HepG2 (cell line): ENCODE results near the gene ANKFY1. TPM values are rescaled to one million over a fixed set of nuclear protein-coding genes. Genes with fewer than 3 reads are reported as not detected.

Experiments used
- ATAC-seq: fragments of 200-7000 bp; cut with Tn5 transposase; 3 replicates; pipeline ENCODE4 v1.9.1; 2020; ENCODE audit warnings: mild to moderate bottlenecking, moderate library complexity
- BruUV-seq: library from RNA; stranded (reverse); fragments of 400-500 nt; replicated peaks from 2 replicates; lab custom pipeline; 2021; lab: Mats Ljungman, UMichigan
- CTCF ChIA-PET: fragments of 300-600 bp; formaldehyde crosslinking; extraction: SDS; loops from one replicate; lab custom pipeline; 2021; ENCODE audit warnings: low total read pairs, inconsistent platforms, low intra/inter-chr PET ratio; lab: Yijun Ruan, JAX
- POLR2A ChIA-PET: fragments of 350-600 bp; sonication (Branson Sonifier 250); formaldehyde crosslinking; loops from one replicate; lab custom pipeline; 2020; ENCODE audit warnings: antibody characterized with exemption, inconsistent platforms; lab: Yijun Ruan, JAX
- DNase-seq: peaks from one replicate; pipeline ENCODE4 v3.0.0-alpha.2; 2015; ENCODE audit warnings: low spot score
- FAIRE-seq: peaks from 3 replicates; lab custom pipeline; 2011; peaks lifted over from hg19 to GRCh38; lab: Jason Lieb, UNC
- H2AFZ ChIP-seq: one replicate; pipeline ENCODE4 v1.6.1; 2011; ENCODE audit warnings: low read length, inconsistent platforms
- H3K27ac ChIP-seq: fragments of 300-600 bp; 3 replicates; pipeline ENCODE4 v1.8.0; 2011; ENCODE audit warnings: mixed run types, mild to moderate bottlenecking, mixed read lengths, low read length, inconsistent platforms; ENCODE audit not compliant: insufficient read depth; ENCODE audit errors: extremely low read length
- H3K27me3 ChIP-seq, 2 experiments: fragments of 200-600 bp in 1 of 2; 2 replicates in 1 of 2; 3 replicates in 1 of 2; pipeline versions ENCODE4 v1.6.0 to v1.8.0; 2011; ENCODE audit warnings: low read length in 2 of 2, mild to moderate bottlenecking in 2 of 2, moderate library complexity in 2 of 2, inconsistent platforms in 1 of 2; ENCODE audit not compliant: insufficient read depth in 2 of 2, control insufficient read depth in 1 of 2
- H3K36me3 ChIP-seq, 2 experiments: fragments of 200-600 bp in 1 of 2; replicated peaks in 1 of 2; 2 replicates in 1 of 2; 3 replicates in 1 of 2; pipeline versions ENCODE4 v1.5.1 to v1.8.0; 2011; ENCODE audit warnings: low read length in 2 of 2, inconsistent platforms in 1 of 2; ENCODE audit not compliant: insufficient read depth in 2 of 2, control insufficient read depth in 1 of 2
- H3K4me1 ChIP-seq: 2 replicates; pipeline ENCODE4 v1.5.1; 2012; ENCODE audit warnings: low read length, inconsistent platforms; ENCODE audit not compliant: insufficient read depth
- H3K4me2 ChIP-seq: 2 replicates; pipeline ENCODE4 v1.6.0; 2011; ENCODE audit warnings: low read depth, low read length, inconsistent platforms
- H3K4me3 ChIP-seq, 3 experiments: fragments of 200-600 bp in 1 of 3; sonication (generic), shearing (Covaris generic) in 1 of 3; replicated peaks in 1 of 3; 2 replicates each; pipeline ENCODE4 v1.5.1; 2011 to 2016; ENCODE audit warnings: low read length in 3 of 3, inconsistent platforms in 2 of 3, low read depth in 2 of 3, mild to moderate bottlenecking in 2 of 3, control low read depth in 1 of 3, mixed read lengths in 1 of 3; ENCODE audit not compliant: insufficient read depth in 1 of 3
- H3K79me2 ChIP-seq: one replicate; pipeline ENCODE4 v1.6.1; 2011; ENCODE audit warnings: low read length, inconsistent platforms; ENCODE audit not compliant: insufficient read depth
- H3K9ac ChIP-seq: 2 replicates; pipeline ENCODE4 v1.6.0; 2011; ENCODE audit warnings: mild to moderate bottlenecking, low read depth, low read length, inconsistent platforms; ENCODE audit not compliant: insufficient read depth
- H3K9me3 ChIP-seq: 2 replicates; pipeline ENCODE4 v1.5.1; 2012; ENCODE audit warnings: mild to moderate bottlenecking, low read length
- H4K20me1 ChIP-seq: 2 replicates; pipeline ENCODE4 v1.6.0; 2011; ENCODE audit warnings: inconsistent platforms, mild to moderate bottlenecking, low read length, moderate library complexity; ENCODE audit not compliant: insufficient read depth
- AHR ChIP-seq: IDR thresholded peaks from 2 replicates; pipeline ENCODE4 v1.6.1; 2018; ENCODE audit warnings: missing genetic modification reagents, missing compliant biosample characterization
- ATF7-NPFF ChIP-seq: sonication (generic); formaldehyde crosslinking; IDR thresholded peaks from 2 replicates; pipeline ENCODE4 v1.8.1; 2023; ENCODE audit warnings: mild to moderate bottlenecking, low read depth, missing genetic modification reagents, moderate library complexity
- CREBL2 ChIP-seq: sonication (generic); formaldehyde crosslinking; IDR thresholded peaks from 2 replicates; pipeline ENCODE4 v1.8.1; 2023; ENCODE audit warnings: missing genetic modification reagents, mild to moderate bottlenecking, borderline replicate concordance
- GATAD1 ChIP-seq: IDR thresholded peaks from 2 replicates; pipeline ENCODE4 v1.6.1; 2016; ENCODE audit warnings: missing genetic modification reagents, missing compliant biosample characterization
- PAWR ChIP-seq: sonication (generic); formaldehyde crosslinking; IDR thresholded peaks from 2 replicates; pipeline ENCODE4 v1.4.0; 2020; ENCODE audit warnings: missing genetic modification reagents, mild to moderate bottlenecking, borderline replicate concordance
- PLRG1 ChIP-seq: fragments of 450-650 bp; conservative IDR thresholded peaks from 2 replicates; pipeline ENCODE4 v1.6.1; 2016
- PPARG ChIP-seq: conservative IDR thresholded peaks from 2 replicates; pipeline ENCODE4 v1.6.1; 2016; ENCODE audit warnings: missing biosample characterization, missing genetic modification reagents
- TBX2 ChIP-seq: sonication (generic); formaldehyde crosslinking; IDR thresholded peaks from 2 replicates; pipeline ENCODE4 v1.5.0; 2020; ENCODE audit warnings: missing genetic modification reagents, mild to moderate bottlenecking, borderline replicate concordance
- TRIM24 ChIP-seq: sonication (generic); formaldehyde crosslinking; IDR thresholded peaks from 2 replicates; pipeline ENCODE4 v1.8.0; 2022; ENCODE audit warnings: mild to moderate bottlenecking, missing genetic modification reagents
- ZBTB26 ChIP-seq: IDR thresholded peaks from 2 replicates; pipeline ENCODE4 v1.6.1; 2016; ENCODE audit warnings: missing compliant biosample characterization, missing genetic modification reagents, borderline replicate concordance
- ZNF331 ChIP-seq: sonication (generic); formaldehyde crosslinking; IDR thresholded peaks from 2 replicates; pipeline ENCODE4 v1.4.0; 2020; ENCODE audit warnings: missing genetic modification reagents
- ZNF383 ChIP-seq: sonication (generic); formaldehyde crosslinking; IDR thresholded peaks from 2 replicates; pipeline ENCODE4 v1.4.0; 2020; ENCODE audit warnings: missing genetic modification reagents, mild to moderate bottlenecking, borderline replicate concordance
- ZNF460 ChIP-seq: sonication (generic); formaldehyde crosslinking; IDR thresholded peaks from 2 replicates; pipeline ENCODE4 v1.5.1; 2020; ENCODE audit warnings: missing genetic modification reagents, mild to moderate bottlenecking, borderline replicate concordance
- ZNF468 ChIP-seq: sonication (generic); formaldehyde crosslinking; IDR thresholded peaks from 2 replicates; pipeline ENCODE4 v1.8.0; 2022; ENCODE audit warnings: mild to moderate bottlenecking, moderate library complexity, missing genetic modification reagents
- ZNF510 ChIP-seq: sonication (generic); formaldehyde crosslinking; IDR thresholded peaks from 2 replicates; pipeline ENCODE4 v1.4.0; 2020; ENCODE audit warnings: low read depth, mild to moderate bottlenecking, missing genetic modification reagents
- ZNF605 ChIP-seq: sonication (generic); formaldehyde crosslinking; IDR thresholded peaks from 2 replicates; pipeline ENCODE4 v1.8.0; 2022; ENCODE audit warnings: mild to moderate bottlenecking, missing genetic modification reagents
- ZNF614 ChIP-seq: IDR thresholded peaks from 2 replicates; pipeline ENCODE4 v1.6.1; 2018; ENCODE audit warnings: missing biosample characterization, missing genetic modification reagents, inconsistent platforms, borderline replicate concordance
- ZNF687 ChIP-seq: sonication (generic); formaldehyde crosslinking; IDR thresholded peaks from 2 replicates; pipeline ENCODE4 v1.5.1; 2020; ENCODE audit warnings: mild to moderate bottlenecking, missing genetic modification reagents, moderate library complexity
- ZSCAN29 ChIP-seq: sonication (generic); formaldehyde crosslinking; conservative IDR thresholded peaks from 2 replicates; pipeline ENCODE4 v1.4.0; 2020; ENCODE audit warnings: mild to moderate bottlenecking, missing genetic modification reagents
- WGBS: methylation state at CpG from one replicate; pipeline ENCODE4 v1.1.6; 2017; ENCODE audit warnings: low lambda C conversion rate; 5-methylcytosine and 5-hydroxymethylcytosine counted together
- in situ Hi-C: cut with HindIII; loops from 2 replicates; pipeline ENCODE4 v1.10.0; 2017; ENCODE audit warnings: low pct_unique_long_range_greater_than_20kb; ENCODE audit not compliant: extremely low pct_ligation_motif_present
- intact Hi-C: fragments of 100-400 bp; cut with micrococcal nuclease; formaldehyde crosslinking; loops from one replicate; pipeline ENCODE4 v1.10.0; 2022; ENCODE audit not compliant: unreplicated experiment
- polyA plus RNA-seq, 8 experiments: library from polyadenylated mRNA; depleted of rRNA in 3 of 8; stranded (reverse) in 7 of 8; unstranded in 1 of 8; fragments of >200 nt; fragmentation: Illumina TruSeq in 4 of 8; extraction: Trizol in 4 of 8; gene quantifications; 2 replicates each; pipeline versions ENCODE4 v1.2.1 to v1.2.3, GENCODE V29; 2011 to 2016; ENCODE audit warnings: low read depth in 4 of 8, missing spikeins in 1 of 8, mixed read lengths in 1 of 8; ENCODE audit not compliant: insufficient read depth in 1 of 8
- total RNA-seq, 5 experiments: library from RNA; depleted of rRNA; stranded (reverse); fragments of >200 nt; fragmentation: Illumina TruSeq; extraction: Trizol; gene quantifications; 2 replicates each; pipeline ENCODE4 v1.2.3, GENCODE V29; 2016; ENCODE audit warnings: low read depth in 1 of 5

Gene ANKFY1
- total and polyA plus RNA-seq, 2 of the 13 experiments (the other 11 are each of a cell fraction or from before 2014, with no cell fraction given), result 11.9 to 16.8 TPM

GRCh38 chr17:4185656-4186055, 78.1 kb downstream of the ANKFY1 start (continued):
- TF ChIP-seq ZSCAN29 (CRISPR knock-in tag), result no peak
- TF ChIP-seq ATF7-NPFF (CRISPR knock-in tag), result no peak
- no peak for TF ChIP-seq ZNF468 (CRISPR knock-in tag)

GRCh38 chr17:4184811-4185210, 79.0 kb downstream of the ANKFY1 start:
- H3K9ac ChIP-seq, result no peak overlapping the region
- H3K9me3 ChIP-seq, result no peaks in the 10 kb centered on the region
- CTCF ChIA-PET, result no interaction called here
- POLR2A ChIA-PET, result no interaction called here
- H3K27ac ChIP-seq, result no peak overlapping the region
- no peaks in the 10 kb centered on the region for H3K27me3 ChIP-seq
- H2AFZ ChIP-seq, result no peak overlapping the region
- BruUV-seq, result no TSS peak
- H3K4me1 ChIP-seq, result no peaks in the 10 kb centered on the region
- WGBS, result 98% methylated on average over 7 of the region's 18 CpGs
- H4K20me1 ChIP-seq, result no peaks in the 10 kb centered on the region
- peaks cover 24 to 76% of the 10 kb centered on the region in 2 experiments for H3K36me3 ChIP-seq
- no peak for FAIRE-seq
- intact Hi-C loops, result no loop called here
- no peaks in the 10 kb centered on the region for H3K79me2 ChIP-seq
- TF ChIP-seq AHR (CRISPR knock-in tag), result no peak
- TF ChIP-seq PLRG1, result no peak
- TF ChIP-seq ZNF510 (CRISPR knock-in tag), result no peak
- TF ChIP-seq ZBTB26 (CRISPR knock-in tag), result no peak
- TF ChIP-seq CREBL2 (CRISPR knock-in tag), result no peak
- no peak for TF ChIP-seq TRIM24 (CRISPR knock-in tag)
- TF ChIP-seq ZNF605 (CRISPR knock-in tag), result no peak
- no peak for TF ChIP-seq ZNF460 (CRISPR knock-in tag)
- TF ChIP-seq ZNF383 (CRISPR knock-in tag), result no peak
- TF ChIP-seq TBX2 (CRISPR knock-in tag), result no peak
- TF ChIP-seq ZNF614 (CRISPR knock-in tag), result no peak
- TF ChIP-seq GATAD1 (CRISPR knock-in tag), result no peak
- TF ChIP-seq ZNF687, result no peak
- no peak for TF ChIP-seq PAWR (CRISPR knock-in tag)
- no peak for TF ChIP-seq PPARG (CRISPR knock-in tag)
- TF ChIP-seq ZNF331, result no peak
- H3K4me2 ChIP-seq, result no peak overlapping the region
- ATAC-seq, result no peak
- no peak overlapping the region for H3K4me3 ChIP-seq
- DNase-seq, result no peak
- in situ Hi-C loops, result no loop called here
